MCF 10A (cell line): ENCODE measurements around the gene KIF23. TPM values are rescaled to one million over a fixed set of nuclear protein-coding genes. Genes with fewer than 3 reads are reported as not detected.

ENCODE experiments used
- BruUV-seq: library from RNA; stranded (reverse); fragments of 400-500 nt; replicated peaks from 2 replicates; lab custom pipeline; 2021; lab: Mats Ljungman, UMichigan
- CTCF ChIA-PET: fragments of 300-600 bp; sonication (Branson Sonifier 250); formaldehyde crosslinking; extraction: SDS; loops from one replicate; lab custom pipeline; 2021; ENCODE audit warnings: antibody characterized with exemption, inconsistent platforms; lab: Yijun Ruan, JAX
- POLR2A ChIA-PET: fragments of 300-600, 350-650 bp; sonication (Branson Sonifier 250); formaldehyde crosslinking; extraction: SDS; loops from one replicate; lab custom pipeline; 2020; ENCODE audit warnings: antibody characterized with exemption, inconsistent platforms; lab: Yijun Ruan, JAX
- DNase-seq: peaks from one replicate; pipeline ENCODE4 v3.0.0-alpha.2; 2018; ENCODE audit not compliant: unreplicated experiment
- H3K27ac Mint-ChIP-seq: one replicate; pipeline ENCODE4 v1.8.0; 2022; ENCODE audit warnings: mild to moderate bottlenecking, low read depth, mixed read lengths; ENCODE audit not compliant: unreplicated experiment
- H3K27me3 Mint-ChIP-seq: one replicate; pipeline ENCODE4 v1.8.0; 2022; ENCODE audit warnings: mixed read lengths; ENCODE audit not compliant: insufficient read depth, unreplicated experiment
- H3K36me3 Mint-ChIP-seq: one replicate; pipeline ENCODE4 v1.8.0; 2022; ENCODE audit warnings: mild to moderate bottlenecking, moderate library complexity, mixed read lengths; ENCODE audit not compliant: insufficient read depth, unreplicated experiment
- H3K4me1 Mint-ChIP-seq: one replicate; pipeline ENCODE4 v1.8.0; 2022; ENCODE audit warnings: mixed read lengths; ENCODE audit not compliant: insufficient read depth, unreplicated experiment
- H3K4me3 Mint-ChIP-seq: one replicate; pipeline ENCODE4 v1.8.0; 2022; ENCODE audit warnings: mild to moderate bottlenecking, moderate library complexity, mixed read lengths; ENCODE audit not compliant: unreplicated experiment
- H3K9me3 Mint-ChIP-seq: one replicate; pipeline ENCODE4 v1.8.0; 2022; ENCODE audit warnings: mixed read lengths; ENCODE audit not compliant: unreplicated experiment
- intact Hi-C: fragments of 100-400 bp; cut with micrococcal nuclease; formaldehyde crosslinking; loops from 2 replicates; pipeline ENCODE4 v1.14.1; 2022
- total RNA-seq: library from RNA; stranded (reverse); gene quantifications from 2 replicates; pipeline ENCODE4 v1.2.3, GENCODE V29; 2022
- TF ChIP-seq, protein P1 (sequence below): fragments of 200-600 bp; IDR thresholded peaks from one replicate; pipeline ENCODE4 v1.8.0; 2022; ENCODE audit warnings: antibody characterized with exemption, mild to moderate bottlenecking; ENCODE audit not compliant: unreplicated experiment

Gene KIF23
- total RNA-seq, 1 experiment from 2014 or later: 50.2 TPM

DNA sequence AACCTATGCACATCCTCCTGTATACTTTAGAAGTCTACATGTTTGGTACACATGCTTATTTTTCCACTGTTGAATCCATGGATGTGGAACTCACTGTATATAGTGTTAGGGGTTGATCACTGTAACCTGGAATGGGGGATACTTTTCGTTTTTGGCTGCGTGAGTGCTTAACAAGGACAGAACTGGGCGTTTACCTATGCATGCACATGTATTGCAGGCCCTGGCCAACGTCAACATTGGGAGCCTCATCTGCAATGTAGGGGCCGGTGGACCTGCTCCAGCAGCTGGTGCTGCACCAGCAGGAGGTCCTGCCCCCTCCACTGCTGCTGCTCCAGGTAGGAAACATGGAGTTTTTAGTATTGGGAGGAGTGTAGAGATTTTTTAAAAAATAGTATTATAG is 40.8 kb downstream of the KIF23 start:
- Mint-ChIP-seq H3K27me3 (no peaks in the 10 kb centered on the region), H3K27ac (peak overlapping the region; percentile 19), H3K4me3 (peak overlapping the region; percentile 95), H3K4me1 (peaks cover 8% of the 10 kb centered on the region), H3K36me3 (peaks cover 74% of the 10 kb centered on the region), H3K9me3 (no peaks in the 10 kb centered on the region)
- intact Hi-C loops: no loop called here
- no TSS peak for BruUV-seq
- no peak for DNase-seq
- POLR2A ChIA-PET: interaction anchor here (0.7 to 5.8 kb wide), 7 partner anchors 7 to 1176 kb away, joined by 3 to 139 read pairs (median 12); partner anchors contain the start of gene KIF23
- CTCF ChIA-PET: interaction anchor here (0.7 kb wide), 1 partner anchor 1077 kb away, joined by 3 read pairs; no protein-coding TSS in a partner anchor
- TF ChIP-seq, protein P1, sequence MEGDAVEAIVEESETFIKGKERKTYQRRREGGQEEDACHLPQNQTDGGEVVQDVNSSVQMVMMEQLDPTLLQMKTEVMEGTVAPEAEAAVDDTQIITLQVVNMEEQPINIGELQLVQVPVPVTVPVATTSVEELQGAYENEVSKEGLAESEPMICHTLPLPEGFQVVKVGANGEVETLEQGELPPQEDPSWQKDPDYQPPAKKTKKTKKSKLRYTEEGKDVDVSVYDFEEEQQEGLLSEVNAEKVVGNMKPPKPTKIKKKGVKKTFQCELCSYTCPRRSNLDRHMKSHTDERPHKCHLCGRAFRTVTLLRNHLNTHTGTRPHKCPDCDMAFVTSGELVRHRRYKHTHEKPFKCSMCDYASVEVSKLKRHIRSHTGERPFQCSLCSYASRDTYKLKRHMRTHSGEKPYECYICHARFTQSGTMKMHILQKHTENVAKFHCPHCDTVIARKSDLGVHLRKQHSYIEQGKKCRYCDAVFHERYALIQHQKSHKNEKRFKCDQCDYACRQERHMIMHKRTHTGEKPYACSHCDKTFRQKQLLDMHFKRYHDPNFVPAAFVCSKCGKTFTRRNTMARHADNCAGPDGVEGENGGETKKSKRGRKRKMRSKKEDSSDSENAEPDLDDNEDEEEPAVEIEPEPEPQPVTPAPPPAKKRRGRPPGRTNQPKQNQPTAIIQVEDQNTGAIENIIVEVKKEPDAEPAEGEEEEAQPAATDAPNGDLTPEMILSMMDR: no peak

DNA sequence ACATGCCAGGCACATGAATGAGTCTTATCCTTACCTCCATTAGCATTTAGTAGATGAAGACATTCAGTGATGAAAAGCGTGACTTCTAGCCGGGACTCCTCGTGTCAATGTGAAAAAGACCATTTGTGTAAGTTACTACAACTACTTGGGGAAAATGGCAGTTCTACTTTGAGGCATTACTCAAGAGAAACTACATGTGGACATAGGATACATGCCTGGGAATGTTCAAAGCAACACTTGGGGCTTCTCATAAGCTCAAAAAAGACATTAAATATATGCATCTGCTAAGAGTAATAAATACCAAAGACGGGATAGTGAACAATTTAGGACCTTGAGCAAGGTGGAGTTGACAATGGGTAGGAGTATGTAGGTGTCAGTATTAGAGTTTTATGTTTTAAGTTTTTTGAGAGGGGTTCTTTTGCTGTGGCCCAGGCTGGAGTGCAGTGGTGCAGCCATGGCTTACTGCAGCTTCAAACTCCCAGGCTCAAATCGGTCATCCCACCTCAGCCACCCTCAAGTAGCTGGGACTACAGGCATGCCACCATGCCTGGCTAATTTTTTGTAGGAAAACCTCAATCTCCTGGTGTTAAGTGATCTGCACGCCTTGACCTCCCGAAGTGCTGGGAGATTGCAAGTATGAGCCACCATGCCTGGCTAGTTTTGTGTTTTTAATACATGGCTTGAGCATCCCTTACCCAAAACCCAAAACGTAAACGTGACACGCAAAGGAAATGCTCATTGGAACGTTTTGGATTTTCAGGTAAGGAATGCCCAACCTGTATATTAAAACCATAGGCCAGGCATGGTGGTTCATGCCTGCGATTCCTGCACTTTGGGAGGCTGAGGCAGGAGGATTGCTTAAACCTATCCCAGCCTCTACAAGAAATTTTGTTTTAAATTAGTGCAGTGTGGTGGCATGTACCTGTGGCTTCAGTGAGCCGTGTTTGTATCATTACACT is 42.3 kb downstream of the KIF23 start:
- no peak overlapping the region for H3K27ac Mint-ChIP-seq
- intact Hi-C loops: no loop called here
- no peak for DNase-seq
- TF ChIP-seq, protein P1: no peak
- H3K9me3 Mint-ChIP-seq: no peaks in the 10 kb centered on the region
- H3K36me3 Mint-ChIP-seq: peaks cover 69% of the 10 kb centered on the region
- no TSS peak for BruUV-seq
- H3K27me3 Mint-ChIP-seq: no peaks in the 10 kb centered on the region
- H3K4me1 Mint-ChIP-seq: peaks cover 8% of the 10 kb centered on the region
- ChIA-PET CTCF (interaction anchor here (0.5 to 1.1 kb wide), 3 partner anchors 9 to 17 kb away, joined by 4 to 7 read pairs (median 4); no protein-coding TSS in a partner anchor), POLR2A (interaction anchor here (0.6 to 5.8 kb wide), 6 partner anchors 9 to 1712 kb away, joined by 3 to 132 read pairs (median 6); partner anchors contain the start of genes GLCE and KIF23)
- H3K4me3 Mint-ChIP-seq: peak overlapping the region; percentile 95

DNA sequence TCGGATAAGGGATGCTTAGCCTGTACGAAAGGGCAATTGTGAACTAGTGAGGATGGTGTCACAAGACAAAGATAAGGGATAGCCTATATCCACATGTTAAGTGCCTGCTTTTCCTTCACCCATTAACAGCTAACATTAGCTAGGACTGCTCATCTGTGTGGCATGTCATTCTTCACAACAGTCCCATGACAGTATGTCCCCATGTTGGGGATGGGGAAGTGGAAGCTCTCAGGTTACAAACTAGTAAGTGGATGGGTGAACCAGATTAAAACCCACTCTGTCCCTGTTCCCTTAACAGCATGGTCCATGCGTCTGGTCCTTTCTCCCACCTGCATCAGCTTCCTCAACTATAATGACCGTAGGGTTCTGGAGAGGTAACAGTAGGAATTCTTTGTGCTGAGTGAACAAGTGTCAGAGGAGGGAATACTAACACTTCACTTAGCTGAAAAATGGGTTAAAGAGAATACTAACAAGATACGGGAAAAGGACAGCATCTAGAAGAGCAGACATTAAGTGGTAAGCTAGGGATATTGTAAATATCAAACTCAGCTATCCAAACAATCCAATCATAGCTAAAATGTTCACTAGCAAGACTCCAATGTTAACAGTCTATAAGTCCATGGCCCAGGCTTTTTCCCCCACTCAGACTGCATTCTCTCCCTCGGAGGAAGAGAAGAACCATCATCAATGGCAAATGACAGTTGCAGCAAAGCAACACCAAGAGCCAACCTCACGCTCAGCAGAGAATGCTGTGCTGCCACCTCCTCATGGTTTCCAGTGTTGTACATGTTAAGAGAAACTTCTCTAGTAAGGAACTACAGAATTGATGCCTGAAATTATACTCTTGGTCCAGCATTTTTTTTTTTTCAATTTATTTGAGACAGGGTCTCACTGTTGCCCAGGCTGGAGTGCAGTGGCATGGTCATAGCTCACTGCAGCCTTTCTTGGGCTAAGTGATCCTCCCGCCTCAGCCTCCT is 43.4 kb downstream of the KIF23 start:
- DNase-seq: no peak
- TF ChIP-seq, protein P1: no peak
- Mint-ChIP-seq H3K9me3 (no peaks in the 10 kb centered on the region), H3K4me3 (no peak overlapping the region), H3K4me1 (peaks cover 8% of the 10 kb centered on the region), H3K27me3 (no peaks in the 10 kb centered on the region), H3K36me3 (peaks cover 67% of the 10 kb centered on the region), H3K27ac (no peak overlapping the region)
- ChIA-PET POLR2A (interaction anchor here (0.7 kb wide), 1 partner anchor 1339 kb away, joined by 3 read pairs; no protein-coding TSS in a partner anchor), CTCF (interaction anchor here (1.1 kb wide), 1 partner anchor 10 kb away, joined by 7 read pairs; no protein-coding TSS in a partner anchor)
- intact Hi-C loops: no loop called here
- no TSS peak for BruUV-seq
